ENCODE data around the gene LIN28A. TPM values are rescaled to one million over a fixed set of nuclear protein-coding genes. Genes with fewer than 3 reads are reported as not detected.

Gene LIN28A
- total and polyA plus RNA-seq, 2 experiments from 2014 or later, result 604 to 1,571 TPM

DNA sequence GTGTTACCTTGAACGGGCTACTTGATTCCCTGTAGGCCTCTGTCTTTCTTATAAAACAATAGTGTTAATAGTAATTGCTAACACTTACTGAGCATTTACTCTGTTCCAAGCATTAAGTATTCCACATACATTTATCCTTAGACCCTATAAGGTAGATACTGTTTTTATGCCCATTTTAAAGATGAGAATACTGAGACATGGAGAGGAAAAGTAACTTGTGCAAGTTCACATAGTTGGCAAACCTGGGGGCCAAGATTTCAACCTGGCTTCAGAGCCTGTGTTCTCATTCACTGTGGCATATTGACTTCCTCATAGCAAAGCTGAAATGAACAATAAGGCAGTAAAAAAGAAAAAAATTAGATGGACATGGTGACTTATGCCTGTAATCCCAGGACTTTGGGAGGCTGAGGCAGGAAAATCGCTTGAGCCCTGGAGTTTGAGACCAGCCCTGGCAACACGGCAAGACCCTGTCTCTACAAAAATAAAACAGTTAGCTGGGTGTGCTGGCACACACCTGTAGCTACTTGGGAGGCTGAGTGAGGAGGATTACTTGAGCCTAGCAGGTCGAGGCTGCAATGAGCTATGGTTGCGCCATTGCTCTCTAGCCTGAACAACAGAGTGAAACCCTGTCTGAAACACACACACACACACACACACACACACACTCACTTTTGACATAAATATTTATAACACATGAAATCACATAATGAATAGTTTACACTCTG is 42.0 kb downstream of the LIN28A start:
- Histone ChIP-seq H3K27me3 (ENCODE audit: insufficient read depth) (no peaks in the 10 kb centered on the region), H3K27ac (ENCODE audit: low read depth) (no peak overlapping the region), H3K4me2 (no peak overlapping the region), H3K79me2 (replicated peaks; ENCODE audit: insufficient read depth) (no peaks in the 10 kb centered on the region), H2AFZ (no peak overlapping the region), H3K36me3 (ENCODE audit: insufficient read depth) (peaks cover 12% of the 10 kb centered on the region), H4K20me1 (replicated peaks; ENCODE audit: insufficient read depth) (peaks cover 5% of the 10 kb centered on the region), H3K4me1 (ENCODE audit: insufficient read depth) (no peaks in the 10 kb centered on the region), H3F3A (replicated peaks; ENCODE audit: low read depth) (0 out of 2 replicates have a peak, but pooled peaks cover 3% of the 10 kb centered on the region), H3K9me2 (ENCODE audit: insufficient read depth) (no peaks in the 10 kb centered on the region), H3K4me3 (no peak overlapping the region)
- no peak for TF ChIP-seq CREB1 (CRISPR knock-in tag; IDR thresholded peaks at IDR 0.05; ENCODE audit: low read depth)
- no peak for TF ChIP-seq JUNB (IDR thresholded peaks at IDR 0.05; ENCODE audit: unreplicated experiment)
- no peak for TF ChIP-seq ZNF114 (CRISPR knock-in tag; IDR thresholded peaks at IDR 0.05)
- no peak for TF ChIP-seq ZNF462 (CRISPR knock-in tag; IDR thresholded peaks at IDR 0.05)
- TF ChIP-seq POLR2AphosphoS5 (IDR thresholded peaks at IDR 0.05; ENCODE audit: low read depth), result no peak
- no peak for TF ChIP-seq EZH2 (IDR thresholded peaks at IDR 0.05; ENCODE audit: low read depth, unreplicated experiment)
- TF ChIP-seq, protein P1, sequence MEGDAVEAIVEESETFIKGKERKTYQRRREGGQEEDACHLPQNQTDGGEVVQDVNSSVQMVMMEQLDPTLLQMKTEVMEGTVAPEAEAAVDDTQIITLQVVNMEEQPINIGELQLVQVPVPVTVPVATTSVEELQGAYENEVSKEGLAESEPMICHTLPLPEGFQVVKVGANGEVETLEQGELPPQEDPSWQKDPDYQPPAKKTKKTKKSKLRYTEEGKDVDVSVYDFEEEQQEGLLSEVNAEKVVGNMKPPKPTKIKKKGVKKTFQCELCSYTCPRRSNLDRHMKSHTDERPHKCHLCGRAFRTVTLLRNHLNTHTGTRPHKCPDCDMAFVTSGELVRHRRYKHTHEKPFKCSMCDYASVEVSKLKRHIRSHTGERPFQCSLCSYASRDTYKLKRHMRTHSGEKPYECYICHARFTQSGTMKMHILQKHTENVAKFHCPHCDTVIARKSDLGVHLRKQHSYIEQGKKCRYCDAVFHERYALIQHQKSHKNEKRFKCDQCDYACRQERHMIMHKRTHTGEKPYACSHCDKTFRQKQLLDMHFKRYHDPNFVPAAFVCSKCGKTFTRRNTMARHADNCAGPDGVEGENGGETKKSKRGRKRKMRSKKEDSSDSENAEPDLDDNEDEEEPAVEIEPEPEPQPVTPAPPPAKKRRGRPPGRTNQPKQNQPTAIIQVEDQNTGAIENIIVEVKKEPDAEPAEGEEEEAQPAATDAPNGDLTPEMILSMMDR (conservative IDR thresholded peaks at IDR 0.05; ENCODE audit: low read depth in 2 of 2), result no peak
- no peak for TF ChIP-seq ETS1 (IDR thresholded peaks at IDR 0.05)
- TF ChIP-seq ZNF331 (CRISPR knock-in tag; IDR thresholded peaks at IDR 0.05; ENCODE audit: low read depth), result no peak
- TF ChIP-seq, protein P2, sequence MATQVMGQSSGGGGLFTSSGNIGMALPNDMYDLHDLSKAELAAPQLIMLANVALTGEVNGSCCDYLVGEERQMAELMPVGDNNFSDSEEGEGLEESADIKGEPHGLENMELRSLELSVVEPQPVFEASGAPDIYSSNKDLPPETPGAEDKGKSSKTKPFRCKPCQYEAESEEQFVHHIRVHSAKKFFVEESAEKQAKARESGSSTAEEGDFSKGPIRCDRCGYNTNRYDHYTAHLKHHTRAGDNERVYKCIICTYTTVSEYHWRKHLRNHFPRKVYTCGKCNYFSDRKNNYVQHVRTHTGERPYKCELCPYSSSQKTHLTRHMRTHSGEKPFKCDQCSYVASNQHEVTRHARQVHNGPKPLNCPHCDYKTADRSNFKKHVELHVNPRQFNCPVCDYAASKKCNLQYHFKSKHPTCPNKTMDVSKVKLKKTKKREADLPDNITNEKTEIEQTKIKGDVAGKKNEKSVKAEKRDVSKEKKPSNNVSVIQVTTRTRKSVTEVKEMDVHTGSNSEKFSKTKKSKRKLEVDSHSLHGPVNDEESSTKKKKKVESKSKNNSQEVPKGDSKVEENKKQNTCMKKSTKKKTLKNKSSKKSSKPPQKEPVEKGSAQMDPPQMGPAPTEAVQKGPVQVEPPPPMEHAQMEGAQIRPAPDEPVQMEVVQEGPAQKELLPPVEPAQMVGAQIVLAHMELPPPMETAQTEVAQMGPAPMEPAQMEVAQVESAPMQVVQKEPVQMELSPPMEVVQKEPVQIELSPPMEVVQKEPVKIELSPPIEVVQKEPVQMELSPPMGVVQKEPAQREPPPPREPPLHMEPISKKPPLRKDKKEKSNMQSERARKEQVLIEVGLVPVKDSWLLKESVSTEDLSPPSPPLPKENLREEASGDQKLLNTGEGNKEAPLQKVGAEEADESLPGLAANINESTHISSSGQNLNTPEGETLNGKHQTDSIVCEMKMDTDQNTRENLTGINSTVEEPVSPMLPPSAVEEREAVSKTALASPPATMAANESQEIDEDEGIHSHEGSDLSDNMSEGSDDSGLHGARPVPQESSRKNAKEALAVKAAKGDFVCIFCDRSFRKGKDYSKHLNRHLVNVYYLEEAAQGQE (IDR thresholded peaks at IDR 0.05; ENCODE audit: unreplicated experiment), result no peak
- no peak for TF ChIP-seq NANOG (IDR thresholded peaks at IDR 0.05; ENCODE audit: borderline replicate concordance)
- no peak for TF ChIP-seq EZH2phosphoT487 (IDR thresholded peaks at IDR 0.05; ENCODE audit: unreplicated experiment)
- no peak for TF ChIP-seq STAT1 (IDR thresholded peaks at IDR 0.05; ENCODE audit: unreplicated experiment)
- no peak overlapping the region for H3K27ac Mint-ChIP-seq
- H3K36me3 Mint-ChIP-seq (ENCODE audit: low read depth), result peaks cover 35% of the 10 kb centered on the region
- DNase-seq (ENCODE audit: low spot score), result no peak
- H3K4me1 Mint-ChIP-seq, result peaks cover 1% of the 10 kb centered on the region; the same call in 2 of the 3 replicates
- H3K4me3 Mint-ChIP-seq, result no peak overlapping the region
- no peak for ATAC-seq
- peaks cover 1% of the 10 kb centered on the region for H3K27me3 Mint-ChIP-seq (ENCODE audit: insufficient read depth, low read depth, poor library complexity)
- no peaks in the 10 kb centered on the region for H3K9me3 Mint-ChIP-seq

Data from GM23338 (cell line).